ENCODE measurements around the gene MTUS2.

DNA sequence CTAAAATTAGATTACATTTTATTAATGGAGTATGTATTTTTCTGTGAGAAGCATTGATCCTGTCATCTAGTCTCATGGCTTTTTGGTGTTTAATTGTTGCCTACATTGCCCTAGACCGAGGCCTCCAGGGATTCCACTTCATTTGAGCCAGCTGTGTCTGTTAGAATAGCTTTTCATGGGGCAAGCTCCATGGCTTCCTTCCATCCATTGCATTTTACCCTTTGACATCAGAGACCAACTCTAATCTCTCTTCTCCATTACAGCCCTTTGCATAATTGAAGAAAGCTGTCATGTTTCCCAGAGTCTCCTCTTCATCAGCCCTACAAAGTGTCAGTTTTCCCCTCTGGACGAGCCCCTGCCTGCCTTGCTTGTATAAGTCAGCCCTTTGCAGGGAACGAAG is 70.6 kb downstream of the MTUS2 start:
- TF ChIP-seq POLR2AphosphoS5 (IDR thresholded peaks at IDR 0.05; ENCODE audit: insufficient read depth, low read depth, low read length) (no peak), MYC (IDR thresholded peaks at IDR 0.05; ENCODE audit: low read depth, low read length) (no peak), EZH2 (IDR thresholded peaks at IDR 0.05; ENCODE audit: borderline replicate concordance, low read depth, low read length, severe bottlenecking) (no peak)
- TF ChIP-seq, protein P1, sequence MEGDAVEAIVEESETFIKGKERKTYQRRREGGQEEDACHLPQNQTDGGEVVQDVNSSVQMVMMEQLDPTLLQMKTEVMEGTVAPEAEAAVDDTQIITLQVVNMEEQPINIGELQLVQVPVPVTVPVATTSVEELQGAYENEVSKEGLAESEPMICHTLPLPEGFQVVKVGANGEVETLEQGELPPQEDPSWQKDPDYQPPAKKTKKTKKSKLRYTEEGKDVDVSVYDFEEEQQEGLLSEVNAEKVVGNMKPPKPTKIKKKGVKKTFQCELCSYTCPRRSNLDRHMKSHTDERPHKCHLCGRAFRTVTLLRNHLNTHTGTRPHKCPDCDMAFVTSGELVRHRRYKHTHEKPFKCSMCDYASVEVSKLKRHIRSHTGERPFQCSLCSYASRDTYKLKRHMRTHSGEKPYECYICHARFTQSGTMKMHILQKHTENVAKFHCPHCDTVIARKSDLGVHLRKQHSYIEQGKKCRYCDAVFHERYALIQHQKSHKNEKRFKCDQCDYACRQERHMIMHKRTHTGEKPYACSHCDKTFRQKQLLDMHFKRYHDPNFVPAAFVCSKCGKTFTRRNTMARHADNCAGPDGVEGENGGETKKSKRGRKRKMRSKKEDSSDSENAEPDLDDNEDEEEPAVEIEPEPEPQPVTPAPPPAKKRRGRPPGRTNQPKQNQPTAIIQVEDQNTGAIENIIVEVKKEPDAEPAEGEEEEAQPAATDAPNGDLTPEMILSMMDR (IDR thresholded peaks at IDR 0.05; ENCODE audit: extremely low read depth in 1 of 2, insufficient read depth in 1 of 2, low read depth in 1 of 2, low read length in 2 of 2): no peak
- TF ChIP-seq, protein P2, sequence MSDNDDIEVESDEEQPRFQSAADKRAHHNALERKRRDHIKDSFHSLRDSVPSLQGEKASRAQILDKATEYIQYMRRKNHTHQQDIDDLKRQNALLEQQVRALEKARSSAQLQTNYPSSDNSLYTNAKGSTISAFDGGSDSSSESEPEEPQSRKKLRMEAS (IDR thresholded peaks at IDR 0.05; ENCODE audit: insufficient read depth, insufficient read length): no peak
